ENCODE data around the gene MROH2A.

Gene MROH2A

GRCh38 chr2:233761040-233761769 lies 16.9 kb upstream of the MROH2A start:
- DNase-seq, result no peak

GRCh38 chr2:233764264-233764663 lies 13.9 kb upstream of the MROH2A start:
- DNase-seq, result no peak

GRCh38 chr2:233764761-233765160 lies 13.4 kb upstream of the MROH2A start:
- DNase-seq, result no peak

- DNase-seq, result no peak
These were observed 11.7 kb upstream of the MROH2A start for GRCh38 chr2:233766416-233766815.

GRCh38 chr2:233768076-233768475 lies 10.1 kb upstream of the MROH2A start:
- no peak for DNase-seq

- no peak for DNase-seq
These were observed 8.9 kb upstream of the MROH2A start for GRCh38 chr2:233769260-233769659.

- DNase-seq, result no peak
These were observed 6.0 kb upstream of the MROH2A start for GRCh38 chr2:233772153-233772552.

- no peak for DNase-seq
These were observed 5.5 kb upstream of the MROH2A start for GRCh38 chr2:233772583-233772982.

GRCh38 chr2:233773854-233774253 lies 4.3 kb upstream of the MROH2A start:
- DNase-seq, result no peak

- DNase-seq, result no peak
These were observed 2.7 kb upstream of the MROH2A start for GRCh38 chr2:233775414-233775813.

GRCh38 chr2:233779722-233780121 lies 1.6 kb downstream of the MROH2A start:
- no peak for DNase-seq

- DNase-seq, result no peak
These were observed 2.6 kb downstream of the MROH2A start for GRCh38 chr2:233780771-233781170.

GRCh38 chr2:233789554-233789953 lies 11.4 kb downstream of the MROH2A start:
- DNase-seq, result no peak

GRCh38 chr2:233791151-233791882 lies 13.2 kb downstream of the MROH2A start:
- no peak for DNase-seq

- no peak for DNase-seq
These were observed 13.8 kb downstream of the MROH2A start for GRCh38 chr2:233791883-233792329.

- DNase-seq, result no peak
These were observed 14.6 kb downstream of the MROH2A start for GRCh38 chr2:233792720-233793119.

- no peak for DNase-seq
These were observed 15.5 kb downstream of the MROH2A start for GRCh38 chr2:233793465-233794127.

GRCh38 chr2:233794128-233794658 lies 16.1 kb downstream of the MROH2A start:
- no peak for DNase-seq

- DNase-seq, result no peak
These were observed 17.6 kb downstream of the MROH2A start for GRCh38 chr2:233795735-233796171.

GRCh38 chr2:233796254-233796653 lies 18.1 kb downstream of the MROH2A start:
- DNase-seq, result no peak

GRCh38 chr2:233798335-233799086 lies 20.4 kb downstream of the MROH2A start:
- no peak for DNase-seq

- no peak for DNase-seq
These were observed 21.0 kb downstream of the MROH2A start for GRCh38 chr2:233799087-233799665.

Data from stimulated activated CD4-positive, alpha-beta T cell treated with anti-CD3 and anti-CD28 coated beads, Interleukin-4, amount 100 ng/mL, for 24 hours (primary cell).